Measurements from ENCODE around the gene SOS2.
"Not testable (repeated sequence)": the region's sequence is repeated elsewhere in the genome, so short reads cannot be mapped to it uniquely, and the experiment has no call there.

SOS2 gene

DNA sequence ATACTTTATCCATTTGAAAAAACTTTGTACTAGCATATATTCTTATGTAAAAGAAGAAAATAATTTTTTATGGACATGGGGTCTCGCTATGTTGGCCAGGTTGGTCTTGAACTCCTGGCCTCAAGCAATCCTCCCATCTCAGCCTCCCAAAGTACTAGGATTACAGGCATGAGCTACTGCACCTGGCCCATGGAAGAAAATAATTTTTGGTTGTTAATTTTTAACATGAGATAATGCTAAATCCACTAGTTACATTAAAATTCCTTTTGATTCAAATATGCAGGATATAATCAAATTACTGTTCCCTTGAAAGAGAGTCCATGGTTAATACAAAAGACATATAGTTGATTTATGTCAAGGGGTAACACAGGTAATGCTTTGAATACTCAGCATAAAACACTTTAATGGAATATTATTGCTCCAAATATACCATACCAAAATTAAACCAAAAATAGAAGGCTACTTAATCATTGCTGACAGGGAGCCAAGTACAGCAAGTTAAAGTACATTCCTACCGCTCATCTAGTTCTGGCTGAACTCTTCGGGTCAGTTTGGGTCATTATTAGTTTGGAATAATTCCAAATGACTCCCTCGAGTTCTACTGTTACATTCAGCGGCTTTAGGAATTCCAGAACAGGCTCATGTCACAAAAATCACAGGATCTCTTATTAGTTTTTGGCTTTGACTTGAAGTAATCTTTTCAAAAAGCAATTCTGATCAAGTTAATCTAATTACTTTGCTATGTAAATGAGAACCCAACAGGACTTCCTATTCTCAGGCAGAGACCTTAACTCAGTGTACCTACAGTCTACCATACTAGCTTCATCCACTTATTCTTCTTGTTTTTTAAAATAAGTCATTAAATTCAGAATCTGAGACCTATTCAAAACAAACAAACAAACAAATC, 6.1 kb downstream of the SOS2 start:
- no peak for DNase-seq

DNA sequence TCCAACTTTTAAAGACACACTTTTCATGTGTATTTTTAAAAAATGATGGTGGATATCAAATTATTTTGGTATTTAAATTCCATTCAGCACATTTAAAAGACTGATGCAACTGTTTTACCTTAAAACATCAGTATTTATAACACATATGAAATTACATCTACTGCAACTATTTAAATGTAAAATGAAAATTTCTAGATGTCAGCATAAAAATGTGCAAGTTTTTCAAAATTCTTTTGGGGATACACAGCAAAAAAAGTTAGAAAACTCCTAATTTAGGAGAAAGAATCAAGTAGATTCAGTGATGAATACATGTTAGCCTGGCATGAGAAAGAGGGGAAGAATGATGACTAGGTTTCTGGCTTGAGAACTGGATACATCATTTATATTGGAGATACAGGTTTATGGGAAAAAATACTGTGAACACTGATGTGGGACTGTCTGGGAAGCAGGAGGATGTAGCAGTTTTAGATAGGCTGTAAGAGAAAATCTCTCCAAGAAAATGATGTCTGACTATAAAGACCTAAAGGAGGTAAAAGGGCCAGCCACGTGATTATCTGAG, 9.2 kb downstream of the SOS2 start:
- no peak for DNase-seq

DNA sequence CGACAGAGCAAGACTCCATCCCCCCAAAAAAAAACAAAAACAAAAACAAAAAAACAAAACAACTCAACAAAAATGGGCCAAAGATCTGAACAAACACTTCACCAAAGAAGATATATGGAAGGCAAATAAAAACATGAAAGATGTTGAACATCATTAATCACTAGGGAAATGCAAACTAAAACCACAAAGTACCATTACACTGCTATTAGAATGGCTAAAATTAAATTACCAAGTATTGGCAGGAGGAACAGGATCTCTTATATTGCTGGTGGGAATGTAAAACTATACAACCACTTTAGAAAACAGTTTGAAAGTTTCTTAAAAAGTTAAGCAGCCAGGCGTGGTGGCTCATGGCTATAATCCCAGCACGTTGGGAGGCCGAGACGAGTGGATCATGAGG, 12.9 kb downstream of the SOS2 start:
- no peak for DNase-seq

DNA sequence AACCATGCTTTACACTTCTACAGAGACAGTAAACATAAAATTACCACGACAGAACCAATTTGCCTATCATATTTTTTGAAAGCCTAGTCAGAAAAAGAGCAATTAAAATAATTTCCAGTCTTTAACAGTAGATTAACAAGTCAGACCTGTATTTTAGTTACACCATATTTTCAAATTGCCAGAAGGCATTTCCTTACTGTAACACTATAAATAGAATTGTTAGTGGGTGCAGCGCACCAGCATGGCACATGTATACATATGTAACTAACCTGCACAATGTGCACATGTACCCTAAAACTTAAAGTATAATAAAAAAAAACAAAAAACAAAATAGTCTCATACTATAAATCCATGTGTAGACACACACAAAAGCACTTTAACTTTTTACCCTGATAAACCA, 16.0 kb downstream of the SOS2 start:
- no peak for DNase-seq

DNA sequence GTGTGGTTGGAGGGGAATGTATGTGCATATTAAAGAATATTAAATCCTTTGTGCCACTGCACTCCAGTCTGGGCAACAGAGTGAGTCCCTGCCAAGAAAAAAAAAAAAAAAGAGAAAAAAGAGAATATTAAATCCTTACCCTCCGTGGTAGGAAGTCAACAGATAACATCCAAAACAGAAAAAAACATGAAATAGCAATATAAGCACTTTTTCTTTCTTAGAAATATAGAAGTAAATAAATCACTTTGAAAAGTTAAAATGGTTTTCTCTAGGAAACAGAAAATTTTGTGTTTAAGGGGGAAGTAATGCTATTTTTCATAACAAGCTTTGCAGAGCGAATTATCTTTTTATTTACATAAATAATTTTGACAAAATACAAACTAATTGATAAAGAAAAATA, 17.6 kb downstream of the SOS2 start:
- no peak for DNase-seq

DNA sequence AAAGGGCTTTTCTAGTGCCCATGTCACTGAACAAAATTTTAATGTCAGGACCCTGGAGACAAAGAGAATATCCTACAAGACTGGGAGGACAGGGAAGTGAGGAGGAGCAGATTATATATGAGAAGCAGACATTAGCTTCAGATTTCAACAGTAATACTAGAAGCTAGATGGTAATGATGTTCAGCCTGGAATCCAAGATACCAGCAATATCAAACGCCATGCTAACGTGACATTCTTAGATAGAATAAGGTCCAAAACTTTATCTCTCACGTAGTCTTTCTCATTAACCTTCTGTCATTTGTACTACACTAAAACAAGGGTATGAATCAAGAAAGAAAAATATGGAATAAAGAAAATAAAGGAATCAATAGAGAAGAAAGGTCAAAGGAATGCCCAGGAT, 18.7 kb downstream of the SOS2 start:
- DNase-seq = no peak

DNA sequence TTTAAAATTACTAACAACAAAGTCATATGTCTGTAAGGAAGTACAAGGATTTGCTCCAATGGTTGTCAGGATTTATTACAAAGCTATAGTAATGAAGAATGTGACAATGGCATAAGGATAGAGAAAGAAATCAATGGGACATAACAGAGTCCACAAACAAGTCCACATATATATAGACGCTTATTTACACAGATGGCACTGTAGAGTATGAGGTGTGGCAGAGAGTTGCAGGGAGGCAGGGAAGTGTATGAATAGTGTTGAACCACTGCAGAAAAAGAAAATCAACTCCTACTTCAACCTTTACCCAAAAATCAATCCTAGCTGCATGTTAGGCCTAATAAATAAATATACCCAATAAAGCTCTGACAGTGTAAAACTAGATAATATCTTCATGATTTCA, 21.3 kb downstream of the SOS2 start:
- no peak for DNase-seq

DNA sequence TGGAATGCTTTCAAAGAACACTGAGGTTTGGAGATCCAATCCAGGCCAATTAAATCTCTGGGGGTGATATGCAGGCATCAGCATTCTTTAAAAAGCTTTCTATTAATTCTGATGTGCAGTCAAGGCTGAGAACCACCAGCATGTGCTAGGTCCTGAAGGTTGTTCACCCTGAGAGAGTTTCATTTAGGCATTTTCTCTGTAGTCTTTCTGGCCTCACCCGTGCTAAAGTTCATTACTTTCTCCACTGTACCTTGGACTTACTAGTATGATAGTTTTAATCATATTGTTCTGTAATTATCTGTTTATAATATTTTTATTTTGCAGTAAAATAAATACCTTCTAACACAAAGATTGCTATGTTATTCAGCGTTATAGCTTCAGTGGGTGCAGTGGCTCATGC, 32.9 kb downstream of the SOS2 start:
- DNase-seq = no peak

DNA sequence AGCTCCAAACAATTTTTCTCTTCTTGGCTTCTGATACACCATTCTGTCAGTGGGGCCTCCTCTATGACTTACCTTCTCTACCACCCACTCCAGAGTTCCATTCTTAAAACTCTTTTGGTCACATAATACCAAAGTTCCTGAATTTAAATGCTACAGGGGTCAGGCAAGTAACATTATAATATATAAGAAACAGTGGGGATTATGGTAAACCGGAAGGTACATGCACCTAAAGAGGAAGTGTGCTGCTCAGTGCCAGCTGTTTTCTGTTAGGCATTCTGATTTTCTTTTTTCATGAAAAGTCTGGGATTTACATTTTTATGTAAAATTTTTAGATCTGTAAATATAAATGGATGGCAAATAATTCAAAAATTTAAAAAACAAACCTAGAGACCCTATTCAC, 39.9 kb downstream of the SOS2 start:
- DNase-seq = no peak

DNA sequence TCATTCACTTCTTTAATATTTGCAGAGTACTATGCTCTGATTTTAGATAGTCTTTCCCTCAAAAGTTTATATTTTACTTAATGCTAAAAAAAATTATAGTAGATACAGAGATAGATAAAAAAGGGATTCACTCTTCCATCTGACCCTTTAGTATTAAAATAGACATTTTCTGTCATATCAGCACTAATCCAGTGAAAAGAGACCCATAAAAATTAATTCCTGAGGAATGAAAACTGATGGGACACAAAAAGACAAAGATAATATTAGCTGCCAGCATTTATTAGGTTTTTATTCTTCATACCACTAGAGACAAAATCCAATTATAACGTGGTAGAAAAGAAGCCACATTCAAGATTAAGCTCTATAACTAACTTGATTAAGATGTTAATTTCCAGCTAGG, 45.3 kb downstream of the SOS2 start:
- no peak for DNase-seq

DNA sequence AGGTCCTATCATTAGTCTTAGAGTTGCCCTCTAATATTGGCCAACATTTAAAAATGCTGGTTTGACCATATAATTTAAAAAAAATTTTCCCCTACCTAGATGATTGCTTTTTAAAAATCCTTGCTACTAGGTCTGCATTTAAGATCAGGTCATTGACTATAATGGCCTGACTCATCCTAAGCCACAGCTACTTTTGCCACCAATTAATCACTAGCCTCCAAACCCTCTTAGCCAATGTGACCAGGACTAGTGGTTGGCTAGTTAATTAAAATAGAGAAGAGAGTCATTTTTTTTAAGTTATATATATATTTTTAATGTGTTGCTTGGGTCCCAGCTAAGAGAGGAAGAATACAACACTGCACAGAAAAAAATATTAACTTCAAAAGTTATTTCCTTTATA, 57.5 kb downstream of the SOS2 start:
- DNase-seq = no peak

DNA sequence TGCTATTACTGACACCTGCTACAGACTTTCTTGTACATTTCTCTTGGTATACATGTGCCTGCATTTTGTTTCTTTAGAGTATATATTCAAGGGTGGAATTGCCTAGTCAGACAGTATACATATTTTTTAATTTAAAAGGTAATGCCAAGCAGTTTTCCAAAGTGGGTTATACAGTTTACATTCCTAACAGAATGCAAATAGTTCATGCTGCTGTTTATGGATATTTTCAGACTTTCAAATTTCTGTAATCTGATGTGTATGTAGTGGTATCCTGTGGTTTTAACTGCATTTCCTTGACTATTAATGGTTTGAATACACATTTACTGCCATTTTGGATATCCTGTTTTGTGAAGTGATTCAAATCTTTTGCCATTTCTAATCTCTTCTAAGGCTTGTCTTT, 59.5 kb downstream of the SOS2 start:
- DNase-seq = no peak

DNA sequence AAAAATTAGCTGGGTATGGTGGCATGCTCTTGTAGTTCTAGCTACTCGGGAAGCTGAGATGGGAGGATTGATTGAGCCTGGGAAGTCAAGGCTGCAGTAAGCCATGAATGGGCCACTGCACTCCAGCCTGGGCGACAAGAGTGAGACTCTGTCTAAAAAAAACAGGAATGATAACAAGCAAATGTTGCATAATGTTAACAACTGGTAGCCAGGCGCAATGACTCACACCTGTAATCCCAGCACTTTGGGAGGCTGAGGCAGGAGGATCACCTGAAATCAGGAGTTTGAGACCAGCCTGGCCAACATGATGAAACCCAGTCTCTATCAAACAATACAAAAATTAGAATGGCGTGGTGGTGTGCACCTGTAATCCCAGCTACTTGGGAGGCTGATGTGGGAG, 64.0 kb downstream of the SOS2 start:
- DNase-seq = not testable (repeated sequence)

DNA sequence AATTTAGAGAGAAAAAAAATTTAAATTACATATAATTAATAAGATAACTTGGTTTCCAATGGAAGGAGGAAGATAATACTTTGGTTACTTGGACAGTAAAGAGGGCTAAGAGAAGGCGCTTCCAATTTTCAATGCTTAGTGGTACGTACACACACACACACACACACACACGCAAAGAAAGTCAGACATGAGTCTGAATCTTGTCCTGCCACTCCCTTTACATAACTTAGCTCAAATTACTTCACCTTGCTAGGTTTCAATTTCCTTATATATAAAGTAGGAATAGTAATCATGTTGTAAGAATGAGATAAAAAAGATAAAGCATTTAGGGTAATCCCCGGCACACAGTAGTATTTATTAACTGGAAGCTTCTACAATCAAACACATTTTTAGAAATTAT, 75.3 kb downstream of the SOS2 start:
- no peak for DNase-seq

DNA sequence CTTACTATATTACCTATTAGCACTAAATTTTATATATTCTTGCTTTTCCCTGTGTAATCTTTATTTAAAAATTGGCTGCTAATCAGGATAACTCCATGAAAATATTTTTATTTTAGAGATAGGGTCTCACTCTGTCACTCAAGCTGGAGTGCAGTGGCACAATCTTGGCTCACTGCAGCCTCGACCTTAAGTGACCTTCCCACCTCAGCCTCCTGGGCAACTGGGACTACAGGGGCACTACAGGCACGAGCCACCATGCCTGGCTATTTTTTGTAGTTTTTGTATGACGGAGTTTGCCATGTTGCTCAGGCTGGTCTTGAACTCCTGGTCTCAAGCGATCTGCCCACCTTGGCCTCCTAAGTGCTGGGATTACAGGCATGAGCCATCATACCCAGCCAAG, 82.6 kb downstream of the SOS2 start:
- no peak for DNase-seq

DNA sequence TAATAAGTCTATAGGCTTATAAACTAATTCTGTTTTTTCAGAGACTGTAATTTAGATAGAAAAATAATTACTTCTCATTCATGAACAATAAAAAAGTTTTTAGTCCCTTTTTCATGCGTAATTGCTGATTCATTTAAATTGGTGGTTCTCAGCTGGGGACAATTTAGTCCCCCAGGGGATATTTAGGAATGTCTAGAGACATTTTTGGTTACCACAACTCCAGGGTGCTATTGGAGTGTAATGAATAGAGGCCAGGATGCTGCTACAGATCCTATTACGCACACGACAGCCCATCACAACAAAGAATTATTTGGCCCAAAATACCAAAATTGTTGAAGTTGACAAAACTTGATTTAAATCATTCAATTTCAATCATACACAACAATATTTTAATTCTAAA, 92.2 kb downstream of the SOS2 start:
- no peak for DNase-seq

DNA sequence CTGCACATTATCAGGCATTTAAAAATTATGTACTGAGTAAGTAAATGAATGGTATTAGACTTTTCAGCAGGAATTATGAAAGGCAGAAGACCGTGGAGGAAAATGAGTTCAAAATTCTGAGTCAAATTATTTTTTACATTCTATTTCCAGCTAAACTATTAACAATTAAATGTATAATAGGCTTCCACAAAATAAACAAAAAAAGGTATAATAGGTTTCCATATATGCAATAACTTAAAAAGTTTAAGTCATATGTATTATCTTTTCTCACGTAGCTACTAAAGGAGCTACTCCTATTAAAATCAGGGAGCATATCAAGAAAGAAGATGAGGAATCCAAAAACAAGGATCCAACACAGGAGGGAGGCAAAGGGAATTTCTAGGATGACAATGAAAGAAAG, 103.6 kb downstream of the SOS2 start:
- no peak for DNase-seq

DNA sequence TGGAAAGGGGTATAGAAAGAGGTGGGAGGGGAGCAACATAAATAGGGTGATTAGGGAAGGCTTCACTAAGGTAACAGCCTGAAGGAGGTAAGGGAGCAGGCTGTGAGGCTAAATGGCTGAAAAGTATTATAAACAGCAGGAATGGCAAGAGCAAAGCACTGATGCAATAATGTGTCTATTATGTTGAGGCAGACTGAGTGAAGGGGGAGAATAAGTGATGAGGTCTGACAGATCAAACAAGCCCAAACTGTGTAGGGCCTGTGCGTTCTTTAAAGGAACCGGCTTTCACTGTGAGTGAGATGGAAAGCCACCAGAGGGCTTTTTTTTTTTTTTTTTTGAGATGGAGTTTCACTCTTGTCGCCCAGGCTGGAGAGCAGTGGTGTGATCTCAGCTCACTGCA, 108.3 kb downstream of the SOS2 start:
- DNase-seq = no peak

DNA sequence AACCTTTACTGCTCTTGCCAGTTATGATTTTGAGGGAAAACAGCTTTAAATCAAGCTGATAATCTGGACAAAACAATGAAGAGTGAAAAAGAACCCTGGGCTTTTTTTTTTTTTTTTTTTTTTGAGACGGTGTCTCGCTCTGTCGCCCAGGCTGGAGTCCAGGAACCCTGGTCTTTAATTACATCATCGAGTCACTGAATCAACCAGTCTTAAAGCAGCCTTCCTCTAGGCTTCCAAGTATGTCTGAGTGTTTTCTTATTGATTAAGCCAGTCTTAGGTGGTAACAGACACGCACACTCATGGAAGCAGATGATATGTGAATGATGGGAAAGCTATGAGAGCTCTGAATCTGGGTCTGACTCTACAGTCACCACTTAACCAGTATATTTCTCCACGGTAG, 109.1 kb downstream of the SOS2 start:
- no peak for DNase-seq

DNA sequence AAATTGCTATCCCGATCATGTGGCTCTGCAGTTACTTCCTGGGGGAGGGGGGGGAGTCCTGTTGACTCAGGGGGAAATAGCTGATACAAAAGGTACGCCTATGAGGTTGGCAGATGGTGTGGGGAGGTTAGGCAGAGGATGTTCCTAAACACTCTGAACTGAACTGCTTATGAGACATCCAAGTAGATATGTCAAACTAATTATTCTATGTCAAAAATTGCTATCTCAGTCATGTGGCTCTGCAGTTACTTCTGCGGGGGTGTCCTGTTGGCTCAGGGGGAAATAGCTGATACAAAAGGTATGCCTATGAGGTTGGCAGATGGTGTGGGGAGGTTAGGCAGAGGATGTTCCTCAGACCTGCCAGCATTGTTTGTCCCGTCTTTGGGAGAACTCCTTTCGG, 109.9 kb downstream of the SOS2 start:
- DNase-seq = no peak

DNA sequence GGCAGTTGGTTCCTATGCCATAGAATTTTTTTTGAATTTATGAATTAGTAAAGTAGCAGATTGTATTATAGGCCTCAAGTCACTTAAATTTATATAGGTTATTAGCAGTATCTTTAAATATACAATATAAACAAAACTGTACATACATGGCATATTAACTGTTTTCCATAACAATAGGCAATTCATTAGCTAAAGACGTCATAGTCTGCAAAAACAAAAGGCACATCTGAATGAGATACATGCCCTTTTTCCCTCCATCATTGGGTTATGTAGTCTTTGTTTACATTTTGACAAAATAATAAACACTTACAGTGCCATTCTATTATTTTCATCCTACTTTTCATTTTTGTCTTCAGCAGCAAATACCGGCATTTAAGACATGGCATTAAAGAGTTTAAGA, 113.9 kb downstream of the SOS2 start:
- DNase-seq = no peak

DNA sequence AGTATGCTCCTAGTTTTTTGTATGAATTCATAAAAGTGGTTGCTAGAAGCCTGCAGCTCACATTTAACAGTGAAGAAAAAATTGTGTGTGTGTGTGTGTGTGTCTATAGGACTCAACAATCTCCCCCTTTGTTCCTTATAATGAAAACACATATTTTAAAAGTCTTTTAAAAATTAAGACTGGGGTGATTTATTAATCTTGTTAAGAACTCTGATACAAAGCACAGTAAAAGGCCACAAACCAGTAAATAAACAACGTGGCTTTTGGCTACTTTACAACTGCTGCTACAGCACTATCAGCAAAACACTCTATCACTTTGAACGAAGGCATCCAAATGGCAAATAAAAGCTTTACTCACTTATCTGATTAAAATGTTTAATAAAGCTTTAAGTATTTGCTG, 114.4 kb downstream of the SOS2 start:
- no peak for DNase-seq

DNA sequence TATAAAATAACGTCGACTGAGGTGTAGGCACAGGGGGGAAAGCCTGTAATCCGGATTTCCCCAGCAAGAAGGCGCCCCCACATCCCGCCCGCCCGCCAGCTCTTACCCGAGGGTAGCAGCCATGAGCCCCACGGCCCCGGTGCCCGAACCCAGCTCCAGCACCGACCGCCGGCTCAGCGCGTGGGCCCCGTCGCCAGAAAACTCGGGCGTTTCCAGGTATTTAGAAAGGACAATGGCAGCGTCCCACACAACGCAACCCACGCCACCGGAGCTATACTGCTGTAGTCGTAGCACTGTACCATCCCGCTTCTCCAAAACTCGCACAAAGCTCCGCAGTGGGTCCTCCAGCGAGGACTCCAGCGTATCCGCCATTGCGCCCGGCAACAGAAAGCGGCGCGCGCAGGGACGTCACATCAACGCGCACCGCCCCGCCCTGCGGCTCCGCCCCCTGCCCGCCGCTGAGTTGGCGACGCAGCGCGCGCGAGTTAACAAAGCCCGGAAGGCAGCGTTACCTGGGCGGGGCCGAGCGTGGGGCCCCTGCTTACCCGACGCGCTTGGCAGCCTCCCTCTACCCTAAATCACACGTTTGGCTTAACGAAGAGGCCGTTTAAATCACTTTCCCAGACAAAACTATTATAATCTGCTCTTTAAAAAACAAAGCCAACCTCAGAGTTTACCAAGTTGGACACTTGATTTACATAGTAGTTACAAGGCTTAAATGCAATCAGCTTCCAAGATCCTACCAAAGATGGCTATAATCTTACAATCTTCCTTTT, 115.0 kb downstream of the SOS2 start, which contains the start of gene VCPKMT:
Gene VCPKMT, minus strand, starts transcription at position 392 of the 776 bp plus-strand sequence. Its CDS starts 20 bp downstream, at position 372.
- DNase-seq = peak; percentile 93 to 95
